ENCODE results near the gene ADGRD2. TPM values are rescaled to one million over a fixed set of nuclear protein-coding genes. Genes with fewer than 3 reads are reported as not detected.

ADGRD2 gene
- total RNA-seq, 5 donors from 2014 or later (not counting 1 experiment from before 2014, with no cell fraction given), result not detected

- ChIA-PET POLR2A (no interaction called here), CTCF (no interaction called here)
- Mint-ChIP-seq H3K4me3 (no peak overlapping the region), H3K4me1 (no peaks in the 10 kb centered on the region), H3K27me3 (peaks cover 3% of the 10 kb centered on the region in 2 donors), H3K27ac (no peak overlapping the region), H3K9me3 (peaks cover 0 to 11% (median 6%) of the 10 kb centered on the region in 3 donors), H3K36me3 (no peaks in the 10 kb centered on the region)
- WGBS (ENCODE audit: insufficient coverage), result 80% methylated on average over 7 of the region's 9 CpGs
- H3K4me1 ChIP-seq (ENCODE audit: control insufficient read depth in 1 of 2, extremely low read depth in 1 of 2, insufficient read depth in 2 of 2, low read length in 2 of 2), result no peaks in the 10 kb centered on the region
- DNase-seq (no peak), ATAC-seq (replicated peaks in 1 of 4) (no peak)
- no peak overlapping the region for H3K4me3 ChIP-seq (ENCODE audit: control insufficient read depth in 1 of 2, extremely low read depth in 1 of 2, low read length in 1 of 2)
- H3K27me3 ChIP-seq (replicated peaks in 1 of 2; ENCODE audit: control insufficient read depth in 2 of 2, extremely low read depth in 1 of 2, insufficient read depth in 2 of 2, low read length in 1 of 2), result peaks cover 0 to 22% of the 10 kb centered on the region in 2 experiments
- no peaks in the 10 kb centered on the region for H3K36me3 ChIP-seq (ENCODE audit: control insufficient read depth in 2 of 2, extremely low read depth in 1 of 2, insufficient read depth in 1 of 2, low read length in 1 of 2)
- no peak overlapping the region for H3K27ac ChIP-seq (ENCODE audit: low read length)
- H3K9me3 ChIP-seq, result no peaks in the 10 kb centered on the region
Observed at GRCh38 chr9:124458441-124458840, 8.2 kb downstream of the ADGRD2 start.

DNA sequence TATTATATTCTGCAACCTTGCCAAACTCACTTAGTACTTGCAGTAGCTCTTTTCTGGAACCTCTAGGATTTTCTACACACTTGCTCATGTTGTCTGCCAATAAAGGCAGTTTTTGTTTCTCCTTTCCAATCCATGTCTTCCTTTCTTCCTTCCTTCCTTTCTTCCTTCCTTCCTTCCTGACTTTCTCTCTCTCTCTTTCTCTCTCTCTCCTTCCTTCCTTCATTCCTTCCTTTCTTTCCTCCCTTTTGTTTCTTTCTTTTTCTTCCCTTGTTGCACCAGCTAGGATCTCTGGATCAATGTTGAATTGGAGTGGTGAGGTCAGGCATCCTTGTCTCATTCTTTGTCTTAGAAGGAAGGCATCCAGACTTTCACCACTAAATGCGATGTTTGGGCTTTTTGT lies 12.5 kb downstream of the ADGRD2 start:
- H3K9me3 Mint-ChIP-seq, result peaks cover 0 to 12% (median 6%) of the 10 kb centered on the region in 3 donors
- POLR2A ChIA-PET, result no interaction called here

GRCh38 chr9:124465736-124466135 lies 15.5 kb downstream of the ADGRD2 start:
- no peaks in the 10 kb centered on the region for H3K4me1 ChIP-seq (ENCODE audit: control insufficient read depth in 1 of 2, extremely low read depth in 1 of 2, insufficient read depth in 2 of 2, low read length in 2 of 2)
- WGBS (ENCODE audit: insufficient coverage), result 81% methylated on average over 3 of the region's 3 CpGs
- ChIA-PET CTCF (no interaction called here), POLR2A (no interaction called here)
- no peak overlapping the region for H3K4me3 ChIP-seq (ENCODE audit: control insufficient read depth in 1 of 2, extremely low read depth in 1 of 2, low read length in 1 of 2)
- H3K36me3 ChIP-seq (ENCODE audit: control insufficient read depth in 2 of 2, extremely low read depth in 1 of 2, insufficient read depth in 1 of 2, low read length in 1 of 2), result no peaks in the 10 kb centered on the region
- no peak overlapping the region for H3K27ac ChIP-seq (ENCODE audit: low read length)
- no peak overlapping the region for H3K27ac Mint-ChIP-seq
- no peaks in the 10 kb centered on the region for H3K4me1 Mint-ChIP-seq
- DNase-seq, result no peak
- H3K4me3 Mint-ChIP-seq, result no peak overlapping the region
- H3K9me3 ChIP-seq, result no peaks in the 10 kb centered on the region
- ATAC-seq (replicated peaks in 1 of 4), result no peak
- H3K36me3 Mint-ChIP-seq, result no peaks in the 10 kb centered on the region
- peaks cover 0 to 38% of the 10 kb centered on the region in 2 experiments for H3K27me3 ChIP-seq (replicated peaks in 1 of 2; ENCODE audit: control insufficient read depth in 2 of 2, extremely low read depth in 1 of 2, insufficient read depth in 2 of 2, low read length in 1 of 2)
- H3K27me3 Mint-ChIP-seq, result peaks cover 5 to 10% of the 10 kb centered on the region in 2 donors
- peaks cover 0 to 8% (median 1%) of the 10 kb centered on the region in 3 donors for H3K9me3 Mint-ChIP-seq

More for the DNA sequence above, 12.5 kb downstream of the ADGRD2 start:
- Histone ChIP-seq H3K9me3 (no peaks in the 10 kb centered on the region), H3K27me3 (replicated peaks in 1 of 2; ENCODE audit: control insufficient read depth in 2 of 2, extremely low read depth in 1 of 2, insufficient read depth in 2 of 2, low read length in 1 of 2) (peaks cover 0 to 21% of the 10 kb centered on the region in 2 experiments), H3K4me3 (ENCODE audit: control insufficient read depth in 1 of 2, extremely low read depth in 1 of 2, low read length in 1 of 2) (no peak overlapping the region), H3K4me1 (ENCODE audit: control insufficient read depth in 1 of 2, extremely low read depth in 1 of 2, insufficient read depth in 2 of 2, low read length in 2 of 2) (no peaks in the 10 kb centered on the region), H3K27ac (ENCODE audit: low read length) (no peak overlapping the region), H3K36me3 (ENCODE audit: control insufficient read depth in 2 of 2, extremely low read depth in 1 of 2, insufficient read depth in 1 of 2, low read length in 1 of 2) (no peaks in the 10 kb centered on the region)
- Mint-ChIP-seq H3K4me1 (no peaks in the 10 kb centered on the region), H3K27me3 (peaks cover 4 to 5% of the 10 kb centered on the region in 2 donors), H3K4me3 (no peak overlapping the region), H3K27ac (no peak overlapping the region), H3K36me3 (no peaks in the 10 kb centered on the region)
- DNase-seq, result no peak
- CTCF ChIA-PET, result no interaction called here
- WGBS (ENCODE audit: insufficient coverage), result no CpG with 5 or more reads among the region's 1 CpG
- no peak for ATAC-seq (replicated peaks in 1 of 4)

DNA sequence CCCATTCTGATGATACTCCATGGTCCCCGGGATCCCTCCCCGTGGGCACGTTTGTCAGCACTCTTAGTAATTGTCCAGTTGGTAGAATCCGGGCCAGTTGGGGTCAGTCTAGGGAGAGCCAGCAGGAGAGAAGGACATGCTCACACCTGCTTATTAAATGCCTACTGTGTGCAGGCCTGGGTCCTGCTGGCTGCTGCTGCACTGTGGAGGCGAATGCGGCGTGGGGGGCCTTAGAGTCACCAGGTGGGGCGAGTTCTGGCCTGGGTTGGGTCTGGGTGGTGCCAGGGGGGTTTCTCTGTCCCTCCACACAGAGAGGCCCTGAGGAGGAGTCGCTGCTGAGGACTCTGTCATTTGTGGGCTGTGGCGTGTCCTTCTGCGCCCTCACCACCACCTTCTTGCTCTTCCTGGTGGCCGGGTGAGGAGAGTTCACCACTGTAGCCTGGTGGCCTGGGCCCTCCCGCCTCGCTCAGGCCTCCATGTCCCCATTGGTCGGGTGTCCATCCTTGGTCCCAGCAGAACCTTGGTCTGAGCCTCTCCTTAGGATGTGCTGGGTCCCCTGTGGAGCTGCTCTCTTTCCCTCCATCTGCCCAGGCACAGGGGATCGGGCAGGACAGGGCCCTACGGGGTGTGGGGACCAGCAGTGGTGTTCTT lies 17.3 kb downstream of the ADGRD2 start:
- Histone ChIP-seq H3K36me3 (ENCODE audit: control insufficient read depth in 2 of 2, extremely low read depth in 1 of 2, insufficient read depth in 1 of 2, low read length in 1 of 2) (no peaks in the 10 kb centered on the region), H3K27ac (ENCODE audit: low read length) (no peak overlapping the region), H3K27me3 (replicated peaks in 1 of 2; ENCODE audit: control insufficient read depth in 2 of 2, extremely low read depth in 1 of 2, insufficient read depth in 2 of 2, low read length in 1 of 2) (peaks cover 0 to 47% of the 10 kb centered on the region in 2 experiments), H3K4me3 (ENCODE audit: control insufficient read depth in 1 of 2, extremely low read depth in 1 of 2, low read length in 1 of 2) (no peak overlapping the region), H3K4me1 (ENCODE audit: control insufficient read depth in 1 of 2, extremely low read depth in 1 of 2, insufficient read depth in 2 of 2, low read length in 2 of 2) (no peaks in the 10 kb centered on the region), H3K9me3 (no peaks in the 10 kb centered on the region)
- H3K9me3 Mint-ChIP-seq, result peaks cover 0 to 8% (median 0%) of the 10 kb centered on the region in 3 donors
- H3K36me3 Mint-ChIP-seq, result no peaks in the 10 kb centered on the region
- DNase-seq (no peak), ATAC-seq (replicated peaks in 1 of 4) (no peak)
- ChIA-PET CTCF (no interaction called here), POLR2A (no interaction called here)
- no peaks in the 10 kb centered on the region for H3K4me1 Mint-ChIP-seq
- H3K27me3 Mint-ChIP-seq, result peaks cover 5 to 11% of the 10 kb centered on the region in 2 donors
- whole genome bisulfite sequencing (ENCODE audit: insufficient coverage), result 91% methylated on average over 9 of the region's 17 CpGs
- no peak overlapping the region for H3K27ac Mint-ChIP-seq
- no peak overlapping the region for H3K4me3 Mint-ChIP-seq

GRCh38 chr9:124468061-124468740 lies 17.9 kb downstream of the ADGRD2 start:
- Mint-ChIP-seq H3K4me1 (no peaks in the 10 kb centered on the region), H3K27me3 (peaks cover 10 to 17% of the 10 kb centered on the region in 2 donors), H3K36me3 (no peaks in the 10 kb centered on the region), H3K9me3 (peaks cover 0 to 4% (median 0%) of the 10 kb centered on the region in 3 donors), H3K4me3 (no peak overlapping the region), H3K27ac (no peak overlapping the region)
- H3K4me3 ChIP-seq (ENCODE audit: control insufficient read depth in 1 of 2, extremely low read depth in 1 of 2, low read length in 1 of 2), result no peak overlapping the region
- no peak for ATAC-seq (replicated peaks in 1 of 4)
- H3K9me3 ChIP-seq, result no peaks in the 10 kb centered on the region
- WGBS (ENCODE audit: insufficient coverage), result 68% methylated on average over 11 of the region's 19 CpGs
- peaks cover 0 to 51% of the 10 kb centered on the region in 2 experiments for H3K27me3 ChIP-seq (replicated peaks in 1 of 2; ENCODE audit: control insufficient read depth in 2 of 2, extremely low read depth in 1 of 2, insufficient read depth in 2 of 2, low read length in 1 of 2)
- no peak overlapping the region for H3K27ac ChIP-seq (ENCODE audit: low read length)
- no peaks in the 10 kb centered on the region for H3K4me1 ChIP-seq (ENCODE audit: control insufficient read depth in 1 of 2, extremely low read depth in 1 of 2, insufficient read depth in 2 of 2, low read length in 2 of 2)
- POLR2A ChIA-PET, result no interaction called here
- H3K36me3 ChIP-seq (ENCODE audit: control insufficient read depth in 2 of 2, extremely low read depth in 1 of 2, insufficient read depth in 1 of 2, low read length in 1 of 2), result no peaks in the 10 kb centered on the region
- DNase-seq, result no peak
- CTCF ChIA-PET, result no interaction called here

DNA sequence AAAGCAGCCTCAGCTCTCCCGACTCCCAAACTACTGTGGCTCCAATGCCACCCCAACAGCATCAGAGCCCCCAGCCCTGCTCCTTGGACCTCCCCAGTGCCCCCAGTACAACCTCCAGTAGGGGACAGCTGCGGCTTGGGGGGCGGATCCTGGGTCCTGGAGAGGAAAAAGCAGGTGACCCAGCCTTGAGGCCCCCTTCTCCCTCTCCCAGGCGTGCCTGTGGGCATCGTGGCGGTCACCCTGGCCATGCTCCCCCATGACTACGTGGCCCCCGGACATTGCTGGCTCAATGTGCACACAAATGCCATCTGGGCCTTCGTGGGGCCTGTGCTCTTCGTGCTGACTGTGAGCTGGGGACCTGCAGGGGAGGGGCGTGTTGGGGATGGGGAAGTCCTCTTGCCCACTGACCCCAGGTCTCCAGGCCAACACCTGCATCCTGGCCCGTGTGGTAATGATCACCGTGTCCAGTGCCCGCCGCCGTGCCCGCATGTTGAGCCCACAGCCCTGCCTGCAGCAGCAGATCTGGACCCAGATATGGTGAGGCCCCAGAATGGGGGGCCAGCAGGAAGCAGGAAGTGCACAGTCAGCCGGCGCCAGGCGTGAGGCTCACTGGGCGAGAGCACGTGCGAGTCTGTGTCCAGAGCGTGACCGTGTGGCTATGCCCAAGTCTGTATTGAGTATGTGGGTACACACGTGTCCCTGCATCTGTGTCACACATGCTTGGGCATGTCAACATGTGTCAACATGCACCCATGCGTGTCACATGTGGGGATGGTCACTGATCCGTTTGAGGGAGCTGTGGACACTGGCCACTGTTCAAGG lies 19.0 kb downstream of the ADGRD2 start:
- ChIA-PET POLR2A (no interaction called here), CTCF (no interaction called here)
- no peaks in the 10 kb centered on the region for H3K36me3 Mint-ChIP-seq
- no peaks in the 10 kb centered on the region for H3K4me1 Mint-ChIP-seq
- 66% methylated on average over 24 of the region's 28 CpGs for WGBS (ENCODE audit: insufficient coverage)
- no peaks in the 10 kb centered on the region for H3K36me3 ChIP-seq (ENCODE audit: control insufficient read depth in 2 of 2, extremely low read depth in 1 of 2, insufficient read depth in 1 of 2, low read length in 1 of 2)
- ATAC-seq (replicated peaks in 1 of 4) (no peak), DNase-seq (no peak)
- no peaks in the 10 kb centered on the region for H3K9me3 ChIP-seq
- H3K4me3 ChIP-seq (ENCODE audit: control insufficient read depth in 1 of 2, extremely low read depth in 1 of 2, low read length in 1 of 2), result no peak overlapping the region
- no peak overlapping the region for H3K27ac ChIP-seq (ENCODE audit: low read length)
- H3K27me3 ChIP-seq (replicated peaks in 1 of 2; ENCODE audit: control insufficient read depth in 2 of 2, extremely low read depth in 1 of 2, insufficient read depth in 2 of 2, low read length in 1 of 2), result peaks cover 0 to 52% of the 10 kb centered on the region in 2 experiments
- H3K9me3 Mint-ChIP-seq, result no peaks in the 10 kb centered on the region
- H3K4me3 Mint-ChIP-seq, result no peak overlapping the region
- peaks cover 10 to 21% of the 10 kb centered on the region in 2 donors for H3K27me3 Mint-ChIP-seq
- H3K4me1 ChIP-seq (ENCODE audit: control insufficient read depth in 1 of 2, extremely low read depth in 1 of 2, insufficient read depth in 2 of 2, low read length in 2 of 2), result no peaks in the 10 kb centered on the region
- H3K27ac Mint-ChIP-seq, result no peak overlapping the region
